SH-SY5Y (cell line): ENCODE results near the gene ARHGAP15.

Source experiments
- GATA2 ChIP-seq: IDR thresholded peaks from 2 replicates; pipeline ENCODE4 v1.6.1; 2011; ENCODE audit warnings: mild to moderate bottlenecking, low read depth, low read length
- GATA3 ChIP-seq: IDR thresholded peaks from 2 replicates; pipeline ENCODE4 v1.6.1; 2011; ENCODE audit warnings: low read depth, mild to moderate bottlenecking, low read length, moderate library complexity

- TF ChIP-seq GATA2, result no peak
- TF ChIP-seq GATA3, result no peak
Observed at GRCh38 chr2:143142598-143142997, 13.4 kb downstream of the ARHGAP15 start.
